Spinal cord (tissue), 10 donors: Measurements from ENCODE around the gene COA5. TPM values are rescaled to one million over a fixed set of nuclear protein-coding genes. Genes with fewer than 3 reads are reported as not detected.

Source experiments
- DNase-seq, 6 donors: peaks; one replicate each; pipeline versions ENCODE4 v3.0.0 to v3.0.0-alpha.2; 2013 to 2015; ENCODE audit warnings: low spot score in 6 of 6, low read depth in 4 of 6
- H3K27ac ChIP-seq: one replicate; pipeline ENCODE4 v1.5.1; 2013; ENCODE audit warnings: low read depth, low read length, control low read depth
- H3K27me3 ChIP-seq: one replicate; pipeline ENCODE4 v1.6.1; 2013; ENCODE audit warnings: low read length; ENCODE audit not compliant: control insufficient read depth, insufficient read depth
- H3K36me3 ChIP-seq: one replicate; pipeline ENCODE4 v1.6.1; 2013; ENCODE audit warnings: low read length; ENCODE audit not compliant: control insufficient read depth, insufficient read depth
- H3K4me1 ChIP-seq: one replicate; pipeline ENCODE4 v1.6.1; 2013; ENCODE audit warnings: low read length; ENCODE audit not compliant: control insufficient read depth, insufficient read depth
- H3K4me3 ChIP-seq: one replicate; pipeline ENCODE4 v1.5.1; 2013; ENCODE audit warnings: low read depth, low read length, control low read depth
- H3K9me3 ChIP-seq: one replicate; pipeline ENCODE4 v1.6.1; 2013; ENCODE audit warnings: low read length; ENCODE audit not compliant: control insufficient read depth, insufficient read depth
- WGBS: methylation state at CpG from one replicate; pipeline ENCODE4 v1.1.5; 2013; ENCODE audit warnings: missing lambda C conversion rate; ENCODE audit not compliant: insufficient coverage; 5-methylcytosine and 5-hydroxymethylcytosine counted together
- polyA plus RNA-seq, 2 donors: library from polyadenylated mRNA; unstranded; fragments of 120-200 nt; gene quantifications; one replicate each; pipeline ENCODE4 v1.2.1, GENCODE V29; 2013; ENCODE audit not compliant: insufficient read length in 2 of 2
- total RNA-seq, 2 donors: library from RNA; depleted of rRNA in 1 of 2; stranded (reverse); fragments of 120-200 nt in 1 of 2; fragments of >200 nt in 1 of 2; gene quantifications; one replicate each; pipeline versions ENCODE4 v1.2.3 to v1.2.4, GENCODE V29; 2013 to 2014
- donor health status: healthy.

COA5 gene
- total and polyA plus RNA-seq, 4 donors: 61.8 to 90.4 (median 73.0) TPM

- WGBS: 95% methylated on average over 2 of the region's 5 CpGs
- no peak for DNase-seq
- H3K36me3 ChIP-seq: peaks cover 15% of the 10 kb centered on the region
- no peak overlapping the region for H3K27ac ChIP-seq
- no peaks in the 10 kb centered on the region for H3K9me3 ChIP-seq
- H3K27me3 ChIP-seq: no peaks in the 10 kb centered on the region
- H3K4me3 ChIP-seq: no peak overlapping the region
- no peaks in the 10 kb centered on the region for H3K4me1 ChIP-seq
Observed at GRCh38 chr2:98643496-98644100, 35.3 kb upstream of the COA5 start.

GRCh38 chr2:98637401-98638147 lies 29.3 kb upstream of the COA5 start:
- H3K27ac ChIP-seq: no peak overlapping the region
- no peak overlapping the region for H3K4me3 ChIP-seq
- no peaks in the 10 kb centered on the region for H3K27me3 ChIP-seq
- no peak for DNase-seq
- H3K36me3 ChIP-seq: peaks cover 23% of the 10 kb centered on the region
- 85% methylated on average over 4 of the region's 10 CpGs for WGBS
- no peaks in the 10 kb centered on the region for H3K9me3 ChIP-seq
- H3K4me1 ChIP-seq: no peaks in the 10 kb centered on the region

- Histone ChIP-seq H3K27ac (no peak overlapping the region), H3K36me3 (peaks cover 45% of the 10 kb centered on the region), H3K27me3 (no peaks in the 10 kb centered on the region), H3K4me1 (no peaks in the 10 kb centered on the region), H3K9me3 (no peaks in the 10 kb centered on the region), H3K4me3 (no peak overlapping the region)
- 70% methylated on average over 7 of the region's 9 CpGs for WGBS
- no peak for DNase-seq
Observed at GRCh38 chr2:98634406-98635092, 26.2 kb upstream of the COA5 start.

- Histone ChIP-seq H3K27ac (no peak overlapping the region), H3K27me3 (no peaks in the 10 kb centered on the region), H3K4me3 (no peak overlapping the region), H3K36me3 (peaks cover 37% of the 10 kb centered on the region), H3K4me1 (no peaks in the 10 kb centered on the region), H3K9me3 (no peaks in the 10 kb centered on the region)
- DNase-seq: no peak
- 87% methylated on average over 3 of the region's 3 CpGs for WGBS
Observed at GRCh38 chr2:98632351-98632750, 24.0 kb upstream of the COA5 start.

GRCh38 chr2:98623657-98624056 lies 15.3 kb upstream of the COA5 start:
- no peaks in the 10 kb centered on the region for H3K9me3 ChIP-seq
- H3K4me3 ChIP-seq: no peak overlapping the region
- no peaks in the 10 kb centered on the region for H3K36me3 ChIP-seq
- H3K27me3 ChIP-seq: no peaks in the 10 kb centered on the region
- DNase-seq: no peak
- H3K4me1 ChIP-seq: no peaks in the 10 kb centered on the region
- 73% methylated on average over 3 of the region's 5 CpGs for WGBS
- no peak overlapping the region for H3K27ac ChIP-seq

GRCh38 chr2:98617149-98617548 lies 8.8 kb upstream of the COA5 start:
- Histone ChIP-seq H3K9me3 (no peaks in the 10 kb centered on the region), H3K4me1 (no peaks in the 10 kb centered on the region), H3K27ac (no peak overlapping the region), H3K4me3 (no peak overlapping the region), H3K36me3 (peaks cover 18% of the 10 kb centered on the region), H3K27me3 (no peaks in the 10 kb centered on the region)
- DNase-seq: no peak
- WGBS: no CpG with 5 or more reads among the region's 5 CpGs

GRCh38 chr2:98615481-98615880 lies 7.2 kb upstream of the COA5 start:
- Histone ChIP-seq H3K27me3 (no peaks in the 10 kb centered on the region), H3K27ac (no peak overlapping the region), H3K9me3 (no peaks in the 10 kb centered on the region), H3K36me3 (peaks cover 19% of the 10 kb centered on the region), H3K4me3 (no peak overlapping the region), H3K4me1 (peaks cover under 1% of the 10 kb centered on the region)
- WGBS: 71% methylated on average over 5 of the region's 5 CpGs
- no peak for DNase-seq

- no peaks in the 10 kb centered on the region for H3K9me3 ChIP-seq
- H3K36me3 ChIP-seq: peaks cover 21% of the 10 kb centered on the region
- no peak overlapping the region for H3K4me3 ChIP-seq
- no peaks in the 10 kb centered on the region for H3K27me3 ChIP-seq
- 95% methylated on average over 8 of the region's 9 CpGs for WGBS
- no peak overlapping the region for H3K27ac ChIP-seq
- no peak for DNase-seq
- peaks cover 11% of the 10 kb centered on the region for H3K4me1 ChIP-seq
Observed at GRCh38 chr2:98614024-98614739, 5.9 kb upstream of the COA5 start.

GRCh38 chr2:98608962-98609604 lies 771 bp upstream of the COA5 start:
- peak in 1 of 6 donors; percentile 22 for DNase-seq
- Histone ChIP-seq H3K27ac (peak overlapping the region; percentile 94), H3K4me1 (peaks cover 23% of the 10 kb centered on the region), H3K36me3 (peaks cover 9% of the 10 kb centered on the region), H3K9me3 (no peaks in the 10 kb centered on the region), H3K27me3 (no peaks in the 10 kb centered on the region), H3K4me3 (peak overlapping the region; percentile 86)
- WGBS: 2% methylated on average over 27 of the region's 29 CpGs
